Activated CD4-positive, alpha-beta T cell treated with anti-CD3 and anti-CD28 coated beads for 24 hours (primary cell): Measurements from ENCODE around the gene APOM.

Experiments used
- DNase-seq, 2 donors: peaks; one replicate each; pipeline ENCODE4 v3.0.0-alpha.2; 2020; ENCODE audit warnings: low read depth in 2 of 2

Gene APOM

DNA sequence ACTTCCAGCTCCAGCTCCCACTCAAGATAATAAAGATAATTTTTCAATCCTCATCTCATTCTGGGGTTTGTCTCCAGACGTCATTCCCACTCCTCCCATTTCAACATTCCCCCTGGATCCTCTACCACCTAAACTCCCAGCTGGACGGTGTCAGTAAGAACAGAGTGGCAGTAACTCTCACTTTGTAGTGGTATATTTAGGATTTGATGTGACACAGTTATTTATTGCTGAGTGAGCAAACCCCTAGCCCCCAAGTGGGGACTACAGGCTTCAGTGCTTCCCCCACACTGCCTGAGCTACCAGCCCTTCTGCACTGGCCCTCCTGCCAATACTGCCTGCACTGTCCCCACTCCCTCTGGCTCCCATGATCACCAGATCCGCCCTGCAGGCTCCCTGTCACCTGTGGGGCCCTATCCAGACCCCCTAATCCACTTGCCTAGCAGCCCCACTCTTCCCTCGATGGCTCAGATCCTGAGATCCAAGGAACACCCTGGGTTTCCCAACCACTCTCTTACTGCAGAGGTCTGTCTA lies 2.5 kb downstream of the APOM start:
- DNase-seq, result no peak

DNA sequence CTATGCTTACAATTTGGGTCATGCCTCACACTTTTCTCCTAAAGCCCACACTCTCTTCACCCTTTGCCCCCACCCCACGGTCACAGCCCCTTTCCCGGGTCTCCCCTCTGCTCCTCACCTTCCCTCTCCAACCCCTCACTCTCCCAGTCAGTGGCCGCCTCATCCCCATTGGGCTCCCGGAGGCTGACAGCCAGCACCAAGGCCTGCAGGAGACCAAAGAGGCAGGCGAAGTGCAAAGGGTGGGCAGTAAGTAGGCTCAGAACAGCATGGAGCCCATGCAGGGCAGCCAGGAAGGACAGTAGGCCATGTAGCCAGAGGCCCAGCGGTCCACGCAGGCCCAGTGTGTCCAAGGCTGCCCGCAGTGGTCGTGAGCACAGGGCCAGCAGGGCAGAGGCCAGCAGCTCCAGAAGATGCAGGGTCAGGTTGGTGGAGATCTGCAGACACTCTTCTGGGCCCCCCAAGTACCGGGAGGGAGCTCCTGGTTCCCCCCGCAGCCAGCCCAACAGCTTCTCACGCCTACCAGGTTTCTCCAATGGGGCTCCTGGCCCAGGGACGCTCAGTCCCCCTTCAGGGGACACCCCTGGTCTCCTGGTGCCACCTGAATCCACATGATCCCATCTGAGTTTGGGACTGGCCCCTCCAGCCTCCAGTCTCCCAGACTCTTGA lies 3.4 kb downstream of the APOM start:
- DNase-seq, result no peak

DNA sequence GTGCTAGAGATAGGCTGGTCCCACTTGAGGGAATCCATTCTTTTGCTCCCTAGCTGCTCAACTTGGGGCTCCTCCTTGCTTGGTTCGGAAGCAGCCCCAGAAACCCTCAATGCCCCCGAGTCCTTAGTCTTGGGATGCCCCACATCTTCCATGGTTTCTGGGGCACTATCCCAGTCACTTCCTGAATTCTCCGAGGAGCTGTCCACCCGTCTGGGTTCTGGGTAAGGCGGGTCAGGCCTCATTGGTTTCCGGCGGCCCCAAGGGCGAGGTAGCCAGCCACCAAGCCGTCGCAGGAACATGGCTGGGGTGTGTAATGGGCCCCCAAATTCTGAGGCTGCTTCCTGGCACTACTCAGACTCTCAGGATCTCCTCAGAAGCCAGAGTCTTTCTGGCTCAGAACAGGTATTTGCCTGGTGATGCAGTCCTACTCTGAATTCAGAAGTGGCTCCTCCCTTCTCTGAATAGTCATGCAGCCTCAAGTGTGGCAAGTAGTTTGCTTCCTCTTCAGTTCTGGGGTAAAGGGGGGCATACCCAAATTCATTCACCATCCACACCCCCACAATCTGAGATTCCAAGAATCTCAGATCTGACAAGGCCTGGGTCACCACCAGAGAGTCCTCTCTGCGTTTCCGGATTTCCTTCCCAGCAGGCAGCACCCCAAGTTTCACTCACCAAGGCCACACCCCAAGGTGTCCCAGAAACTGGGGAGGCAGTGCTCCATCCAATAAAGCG lies 4.1 kb downstream of the APOM start:
- DNase-seq, result peak in 1 of 2 donors; percentile 28

DNA sequence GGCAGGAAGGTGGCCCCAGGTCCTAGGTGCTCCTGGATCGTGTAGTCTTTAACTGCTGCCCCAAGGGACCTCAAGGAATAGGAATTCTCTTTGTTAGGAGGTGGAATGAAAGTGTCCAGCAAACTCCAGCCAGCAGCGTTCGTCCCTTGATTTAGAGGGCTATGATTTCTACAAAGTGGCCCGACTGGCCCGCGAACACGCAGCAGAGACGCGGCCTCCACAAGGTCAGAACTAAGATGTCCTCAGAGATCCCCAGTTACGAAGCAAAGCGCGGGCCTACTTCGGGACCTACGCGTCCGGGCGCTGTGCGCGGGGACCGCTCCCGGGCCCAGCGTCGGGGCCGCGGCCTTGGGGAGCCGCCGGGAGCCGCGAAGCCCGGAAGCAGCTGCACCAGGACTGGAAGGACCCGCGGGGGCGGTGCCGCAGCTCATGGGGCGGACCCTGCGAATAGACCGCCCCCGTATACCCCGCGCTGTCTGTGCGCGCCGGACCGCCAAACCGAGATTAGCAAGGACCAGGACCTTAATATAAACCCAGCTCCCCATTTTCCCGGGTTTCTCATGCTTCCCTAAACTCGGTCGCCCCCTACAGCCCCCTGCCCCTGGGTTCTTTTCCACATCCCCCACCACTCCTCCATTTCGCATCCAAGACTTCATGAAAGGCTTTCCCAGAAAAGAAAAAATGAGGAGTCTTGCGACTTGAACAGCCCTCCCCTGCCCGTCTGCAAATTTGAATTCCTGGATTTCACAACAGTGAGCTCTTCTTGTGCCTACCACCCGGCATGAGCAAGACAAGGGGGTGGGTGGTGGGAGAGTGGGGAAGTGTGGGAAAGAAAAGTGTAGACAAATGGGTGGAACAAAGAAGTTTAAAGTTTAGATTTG lies 4.9 kb downstream of the APOM start, which contains the start of gene C6orf47:
TSS of gene C6orf47 (minus strand) at position 398 of the 881 bp plus-strand sequence. CDS start 831 bp downstream, outside the sequence.
- peak; percentile 56 to 75 for DNase-seq

DNA sequence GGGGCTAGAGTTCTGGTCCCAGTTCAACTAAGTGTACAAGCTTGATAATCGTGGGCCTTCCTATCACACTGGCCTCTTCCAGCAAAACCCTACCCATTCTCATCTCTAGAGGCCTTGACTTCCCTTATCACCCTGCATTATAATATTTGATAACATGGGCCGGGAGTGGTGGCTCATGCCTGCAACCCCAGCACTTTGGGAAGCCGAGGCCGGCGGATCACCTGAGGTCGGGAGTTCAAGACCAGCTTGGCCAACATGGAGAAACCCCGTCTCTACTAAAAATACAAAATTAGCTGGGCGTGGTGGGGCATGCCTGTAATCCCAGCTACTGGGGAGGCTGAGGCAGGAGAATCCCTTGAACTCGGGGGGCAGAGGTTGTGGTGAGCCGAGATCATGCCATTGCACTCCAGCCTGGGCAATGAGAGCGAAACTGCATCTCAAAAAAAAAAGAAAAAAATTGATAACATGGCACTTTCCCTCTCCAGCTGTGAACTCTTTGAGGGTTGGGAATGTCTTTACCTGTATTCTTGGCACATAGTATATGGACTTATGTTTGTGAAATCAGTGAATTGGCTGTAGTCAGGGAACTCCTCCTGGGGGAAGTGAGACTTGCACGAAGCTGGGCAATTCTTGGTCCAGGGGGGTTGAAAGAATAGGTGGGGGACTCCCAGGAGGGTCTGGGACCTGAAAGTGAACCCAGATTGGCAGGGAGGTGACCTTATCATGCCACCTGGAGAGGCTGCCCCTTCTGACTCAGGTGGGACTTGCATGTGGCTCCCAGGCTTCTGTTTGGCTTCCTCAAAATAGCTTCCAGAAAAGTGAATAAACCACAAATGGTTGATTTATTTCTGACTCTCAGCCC lies 5.8 kb downstream of the APOM start:
- no peak for DNase-seq

DNA sequence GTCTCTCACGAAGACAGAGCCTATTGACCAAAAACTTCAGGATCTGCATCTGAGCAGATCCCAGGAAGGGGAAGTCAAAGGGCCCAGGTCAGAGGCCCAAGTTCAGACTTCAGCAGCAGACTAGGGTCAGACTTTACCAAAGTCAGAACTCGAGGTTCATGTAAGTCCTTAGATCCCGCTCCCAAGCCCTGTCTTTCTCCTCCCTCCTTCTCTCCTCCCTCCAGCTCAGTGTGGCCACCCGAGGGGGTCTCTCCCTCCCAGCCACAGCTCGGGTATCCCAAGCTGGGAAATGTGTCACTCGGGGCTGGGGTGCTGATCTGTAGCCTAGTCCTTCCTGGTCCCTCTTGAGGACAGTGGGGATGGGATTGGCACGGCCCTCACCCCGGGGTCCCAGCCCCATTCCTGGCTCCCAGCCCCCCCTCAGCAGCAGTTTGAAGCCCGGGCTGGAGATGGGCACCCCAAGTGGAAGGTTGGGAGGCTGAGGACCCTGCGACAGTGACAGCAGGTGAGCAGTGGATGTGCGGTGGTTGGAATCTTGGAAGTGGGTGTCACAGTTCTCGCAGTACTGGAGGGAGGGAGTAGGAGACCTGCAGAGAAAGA lies 6.5 kb downstream of the APOM start:
- DNase-seq, result no peak

DNA sequence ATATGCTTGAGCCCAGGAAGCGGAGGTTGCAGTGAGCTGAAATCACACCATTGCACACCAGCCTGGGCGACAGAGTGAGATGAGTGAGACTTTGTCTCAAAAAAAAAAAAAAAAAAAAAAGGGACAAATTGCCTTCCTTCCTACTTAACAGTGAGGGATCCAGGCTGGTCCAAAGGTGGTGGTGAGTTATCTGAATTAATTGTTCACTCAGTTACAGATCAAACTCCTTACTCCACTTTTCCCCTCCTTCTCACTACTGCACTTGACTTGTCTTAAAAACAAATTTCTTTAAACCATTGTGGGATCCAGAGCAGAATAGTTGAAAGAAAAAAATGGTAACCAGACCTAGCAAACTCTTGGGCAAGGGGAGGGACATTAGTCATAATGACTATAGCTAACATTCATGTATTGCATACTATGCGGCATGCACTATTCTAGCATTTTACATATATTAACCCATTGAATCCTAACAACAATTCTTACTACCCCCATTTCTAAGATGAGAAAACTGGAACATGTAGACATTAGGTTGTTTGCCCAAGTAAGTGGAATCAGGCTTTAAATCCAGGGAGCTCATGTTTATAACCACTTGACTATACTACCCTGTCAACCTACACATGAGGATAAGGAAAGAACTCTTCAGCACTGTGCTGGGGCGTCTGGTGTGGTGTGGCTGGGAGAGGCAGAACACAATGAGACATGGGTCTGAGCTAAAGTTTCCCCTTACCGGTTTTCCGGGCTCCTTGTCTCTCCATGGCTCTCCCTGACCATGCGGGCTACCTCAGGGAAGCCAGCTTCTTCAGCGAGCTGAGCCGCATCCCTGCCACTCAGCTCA lies 7.6 kb downstream of the APOM start:
- no peak for DNase-seq

DNA sequence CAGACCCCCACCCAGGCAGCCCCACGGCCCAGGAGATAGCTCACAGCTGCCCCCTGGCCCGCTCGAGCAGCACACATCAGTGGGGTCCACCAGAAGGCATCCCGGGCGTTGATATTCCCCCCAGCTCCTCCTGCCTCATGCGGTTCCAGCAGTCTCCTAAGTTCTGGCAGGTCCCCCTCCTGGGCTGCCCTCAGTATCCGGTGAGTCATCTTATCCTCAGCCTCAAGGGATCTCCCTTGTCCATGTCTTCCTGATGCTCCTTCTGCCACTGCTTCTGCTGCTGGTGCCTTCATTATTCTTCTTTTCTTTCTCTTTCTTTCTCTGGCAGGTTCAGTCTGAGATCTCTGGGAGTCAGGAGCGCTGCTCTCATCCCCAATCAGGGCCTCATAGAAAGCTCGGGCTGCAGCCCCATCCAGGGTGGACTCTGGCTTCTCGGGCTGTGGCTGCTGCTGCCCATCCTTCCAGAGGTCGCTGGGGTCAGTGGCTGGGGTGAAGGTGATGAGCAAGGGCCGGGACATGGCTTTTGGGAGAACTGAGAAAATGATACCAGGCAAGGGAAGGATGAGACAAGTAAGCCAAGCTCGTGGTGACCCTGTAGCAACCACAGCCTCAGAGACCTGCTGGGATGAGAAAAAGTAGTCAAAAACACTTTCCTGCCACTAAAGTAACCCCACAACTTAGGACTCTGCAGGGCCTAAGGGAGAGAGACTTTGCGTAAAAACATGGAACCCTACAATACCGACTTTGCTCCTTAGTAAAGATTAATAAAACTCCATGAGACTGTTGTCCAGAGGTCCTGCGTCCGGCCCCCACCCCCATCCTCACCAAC lies 8.5 kb downstream of the APOM start:
- DNase-seq, result no peak

DNA sequence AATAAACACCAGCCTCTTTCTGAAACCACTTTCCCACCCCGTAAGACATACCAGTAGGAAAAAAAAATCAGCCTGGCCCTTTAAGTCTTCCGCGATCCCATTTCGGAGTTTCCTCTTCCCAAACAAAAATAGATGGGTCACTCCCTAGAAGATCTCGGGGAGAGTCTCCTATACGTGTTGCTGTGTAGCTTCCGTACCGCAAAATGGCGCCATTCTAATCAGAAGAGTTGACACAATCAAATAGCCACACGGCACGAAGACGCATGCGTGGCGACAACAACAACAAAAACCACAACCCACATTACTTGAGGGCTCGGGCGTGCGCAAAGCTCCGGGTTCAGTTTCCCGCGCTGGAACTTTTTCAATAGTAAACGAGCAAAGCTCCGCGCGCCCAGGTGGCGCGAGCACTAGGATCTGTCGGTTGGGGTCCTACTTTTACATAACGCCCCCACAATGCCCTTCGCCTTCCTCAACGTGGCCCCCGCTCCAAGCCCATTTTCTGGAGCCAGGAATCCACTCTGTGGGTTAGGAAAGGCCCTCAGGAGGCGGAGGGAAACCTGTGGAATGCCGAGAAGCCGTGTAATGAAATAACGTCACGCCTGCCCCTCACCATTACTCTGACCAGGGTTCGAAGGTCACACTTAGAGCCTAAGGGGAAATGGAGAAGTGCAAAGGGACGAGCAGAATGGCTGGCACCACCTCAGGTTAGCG lies 9.3 kb downstream of the APOM start, which contains the start of gene GPANK1:
TSS of gene GPANK1 (minus strand) at position 208 of the 711 bp plus-strand sequence. CDS start 519 bp downstream, outside the sequence.
- peak; percentile 74 to 75 for DNase-seq

DNA sequence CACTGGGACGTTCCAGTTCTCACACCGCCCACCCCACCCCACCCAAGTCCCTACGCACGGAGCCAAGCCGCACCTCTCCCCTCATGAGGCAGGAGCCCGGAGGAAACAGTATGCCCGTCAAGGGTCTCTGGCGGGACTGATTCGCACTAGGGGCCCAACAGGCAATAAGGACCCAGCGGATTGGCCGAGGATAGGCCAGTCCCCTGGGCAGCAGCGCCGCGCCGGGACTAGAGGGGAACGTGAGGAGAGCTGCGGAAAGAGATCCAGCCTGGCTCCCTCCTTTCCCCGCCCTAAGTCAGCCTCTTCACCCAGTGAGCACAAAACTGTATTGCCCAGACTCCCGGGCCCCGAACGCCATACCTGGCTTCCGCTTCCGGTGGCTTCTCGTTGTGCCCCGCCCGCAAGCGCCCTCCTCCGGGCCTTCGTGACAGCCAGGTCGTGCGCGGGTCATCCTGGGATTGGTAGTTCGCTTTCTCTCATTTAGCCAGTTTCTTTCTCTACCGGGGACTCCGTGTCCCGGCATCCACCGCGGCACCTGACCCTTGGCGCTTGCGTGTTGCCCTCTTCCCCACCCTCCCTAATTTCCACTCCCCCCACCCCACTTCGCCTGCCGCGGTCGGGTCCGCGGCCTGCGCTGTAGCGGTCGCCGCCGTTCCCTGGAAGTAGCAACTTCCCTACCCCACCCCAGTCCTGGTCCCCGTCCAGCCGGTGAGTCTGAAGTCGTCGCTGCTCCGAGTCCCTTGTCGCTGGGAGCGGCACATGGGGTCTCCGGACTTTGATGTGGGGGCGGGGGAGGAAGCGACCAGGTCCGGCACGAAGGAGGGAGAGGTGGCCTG lies 10.0 kb downstream of the APOM start, which contains the start of gene CSNK2B:
TSS of gene CSNK2B (plus strand) at position 580 of the 836 bp plus-strand sequence. CDS start 752 bp downstream, outside the sequence.
- DNase-seq, result peak; percentile 94 to 96

DNA sequence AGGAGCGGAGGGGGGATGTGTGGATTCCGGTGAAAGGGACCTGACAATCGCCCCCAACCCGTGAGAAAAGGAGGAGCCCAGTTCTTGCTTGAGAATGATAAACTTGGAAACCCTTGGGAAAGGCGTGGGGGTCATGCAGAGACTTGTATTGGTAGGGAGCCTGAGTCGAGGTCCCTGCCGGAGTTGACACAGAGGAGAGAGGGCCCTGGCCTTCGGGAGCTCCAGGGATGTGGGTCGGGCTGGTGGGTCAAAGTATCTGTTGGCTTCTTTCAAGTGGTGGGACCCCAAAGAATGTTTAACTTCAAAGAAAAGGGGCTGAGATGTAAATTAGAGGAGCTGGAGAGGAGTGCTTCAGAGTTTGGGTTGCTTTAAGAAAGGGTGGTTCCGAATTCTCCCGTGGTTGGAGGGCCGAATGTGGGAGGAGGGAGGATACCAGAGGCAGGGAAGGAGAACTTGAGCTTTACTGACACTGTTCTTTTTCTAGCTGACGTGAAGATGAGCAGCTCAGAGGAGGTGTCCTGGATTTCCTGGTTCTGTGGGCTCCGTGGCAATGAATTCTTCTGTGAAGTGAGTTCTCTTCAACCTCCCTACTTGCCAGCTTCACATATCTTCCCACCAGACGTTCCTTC lies 10.8 kb downstream of the APOM start:
- no peak for DNase-seq

DNA sequence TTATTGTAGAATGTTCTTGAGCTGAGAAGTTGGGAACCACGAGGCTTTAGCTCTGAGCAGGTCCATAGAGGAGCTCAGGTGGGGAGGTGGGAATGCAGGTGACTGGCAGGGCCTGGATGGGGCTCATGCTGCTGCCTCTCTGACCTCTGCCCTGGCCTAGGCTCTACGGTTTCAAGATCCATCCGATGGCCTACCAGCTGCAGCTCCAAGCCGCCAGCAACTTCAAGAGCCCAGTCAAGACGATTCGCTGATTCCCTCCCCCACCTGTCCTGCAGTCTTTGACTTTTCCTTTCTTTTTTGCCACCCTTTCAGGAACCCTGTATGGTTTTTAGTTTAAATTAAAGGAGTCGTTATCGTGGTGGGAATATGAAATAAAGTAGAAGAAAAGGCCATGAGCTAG lies 14.0 kb downstream of the APOM start, which contains the start of gene LY6G5B:
TSS of gene LY6G5B (plus strand) at position 301 of the 400 bp plus-strand sequence. CDS start 975 bp downstream, outside the sequence.
- no peak for DNase-seq

DNA sequence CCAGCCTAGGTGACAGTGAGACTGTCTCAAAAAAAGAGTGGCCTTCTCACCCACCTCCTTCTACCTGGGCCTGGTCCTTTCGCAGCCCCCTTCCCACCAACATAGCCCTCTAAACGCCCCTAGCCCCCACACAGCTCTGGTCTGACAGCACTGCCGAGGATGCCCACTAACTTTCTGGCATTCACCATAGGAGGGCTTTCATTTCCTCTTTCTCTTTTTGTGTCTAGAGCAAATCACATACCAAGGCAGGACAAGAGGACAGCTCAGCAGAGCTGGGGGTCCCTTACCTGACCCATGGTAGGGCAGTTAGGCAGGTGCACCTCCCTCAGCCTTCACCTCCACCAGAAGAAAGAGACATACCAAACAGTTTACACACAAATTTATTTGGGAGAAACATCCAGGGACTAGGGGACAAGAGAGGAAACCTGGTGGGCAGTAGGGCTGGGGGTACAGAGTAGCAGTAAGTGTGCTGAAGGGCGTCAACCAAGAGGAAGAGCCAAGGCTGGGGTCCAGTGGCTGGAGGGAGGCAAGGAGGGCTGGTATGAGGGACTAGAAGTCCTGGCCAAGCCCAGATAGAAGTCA lies 20.7 kb downstream of the APOM start:
- DNase-seq, result no peak

DNA sequence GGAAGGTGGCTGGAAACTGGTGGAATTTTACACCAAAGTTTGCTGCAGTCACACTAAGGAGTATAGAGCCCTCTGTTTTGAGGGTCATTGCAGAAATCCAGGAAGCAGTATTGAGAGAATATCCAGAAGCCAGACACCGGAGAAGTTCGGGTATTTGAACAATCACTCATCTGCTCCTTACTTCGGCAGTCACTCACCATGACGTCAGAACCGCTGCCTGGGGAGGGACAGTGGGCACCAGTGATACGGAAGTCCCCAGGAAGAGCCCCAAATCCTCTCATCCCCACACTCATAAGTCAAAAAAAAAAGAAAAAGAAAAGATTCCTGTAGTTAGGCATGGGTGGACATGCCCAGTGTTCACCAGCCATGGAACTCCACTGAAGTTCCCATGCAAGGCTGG lies 21.2 kb downstream of the APOM start:
- DNase-seq, result no peak

DNA sequence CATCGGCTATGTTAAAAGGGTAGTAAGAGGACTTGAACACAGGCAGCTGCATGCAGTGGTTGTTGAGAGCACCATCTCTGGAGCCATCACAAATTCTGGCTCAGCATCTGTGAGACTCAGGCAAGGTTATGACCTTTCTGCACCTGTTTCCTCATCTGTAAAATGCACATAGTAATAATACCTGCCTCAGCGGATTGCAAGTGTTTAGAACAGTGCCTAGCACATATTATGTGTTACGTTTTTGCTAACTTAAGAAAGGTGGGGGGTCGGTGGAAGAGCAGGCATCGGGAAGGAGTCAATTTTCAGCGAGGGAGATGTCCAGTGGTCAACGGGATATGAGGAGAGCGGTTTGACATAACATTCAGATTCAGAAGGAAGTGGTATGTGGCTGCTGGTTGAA lies 22.3 kb downstream of the APOM start:
- DNase-seq, result no peak
